GM19351 (cell line): Measurements from ENCODE around the gene ENAM.
"Not testable (repeated sequence)": the region's sequence is repeated elsewhere in the genome, so short reads cannot be mapped to it uniquely, and the experiment has no call there.

Experiments used
- ATAC-seq: cut with Tn5 transposase; IDR thresholded peaks from one replicate; pipeline ENCODE4 v1.9.1; 2021; ENCODE audit warnings: mild to moderate bottlenecking, moderate library complexity; ENCODE audit not compliant: unreplicated experiment

ENAM gene

GRCh38 chr4:70674191-70674590 is 45.6 kb downstream of the ENAM start:
- ATAC-seq: no peak

- no peak for ATAC-seq
These were observed 46.2 kb downstream of the ENAM start for GRCh38 chr4:70674731-70675130.

GRCh38 chr4:70676554-70677090 is 48.1 kb downstream of the ENAM start:
- ATAC-seq: no peak

DNA sequence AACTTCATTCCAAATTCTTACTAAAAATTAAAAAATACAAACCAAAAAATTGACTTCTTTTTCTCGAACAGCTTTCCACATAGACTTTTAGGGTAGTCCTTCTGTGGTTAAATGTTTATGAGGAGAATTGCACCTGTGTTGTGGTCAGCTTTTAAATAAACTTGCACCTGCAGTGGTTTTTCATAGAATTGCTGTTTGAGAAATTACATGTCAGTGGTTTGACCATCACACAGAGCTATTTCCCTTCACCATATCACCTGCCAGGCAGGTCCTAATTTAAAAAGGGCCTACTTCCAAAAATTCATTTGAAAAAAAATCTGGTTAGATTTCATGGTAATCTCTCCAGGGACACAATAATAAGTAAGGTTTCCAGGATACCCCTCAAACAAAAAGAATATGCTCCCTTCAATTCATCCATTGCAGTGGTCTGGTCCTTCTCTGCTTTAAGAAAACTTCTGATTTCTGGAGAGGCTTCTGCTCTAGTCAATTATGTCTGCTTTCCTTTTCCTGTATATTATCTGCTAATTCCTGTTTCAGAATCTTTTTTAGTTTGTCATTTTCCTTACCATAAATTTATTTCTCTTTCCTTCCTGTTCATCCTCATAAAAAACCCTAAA is 49.9 kb downstream of the ENAM start:
- peak; percentile 78 for ATAC-seq

DNA sequence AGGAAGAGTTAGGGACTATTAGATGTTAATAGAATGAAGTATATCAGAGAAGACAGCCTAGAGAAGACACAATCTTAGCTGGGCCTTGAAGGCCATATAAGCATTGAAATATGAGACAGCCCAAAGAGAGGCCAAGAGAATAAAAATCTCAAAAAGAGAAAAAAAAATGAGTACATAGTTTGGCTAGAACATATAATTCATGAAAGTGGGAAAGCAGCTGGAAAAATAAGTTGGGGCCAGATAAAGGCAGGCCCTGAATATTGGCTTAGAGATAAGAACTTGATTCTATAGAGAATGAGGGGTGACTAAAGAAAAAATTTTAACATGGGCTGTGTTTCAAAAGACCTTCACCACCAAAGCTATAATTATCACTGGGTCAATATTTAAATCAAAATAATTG is 52.4 kb downstream of the ENAM start:
- ATAC-seq: no peak

DNA sequence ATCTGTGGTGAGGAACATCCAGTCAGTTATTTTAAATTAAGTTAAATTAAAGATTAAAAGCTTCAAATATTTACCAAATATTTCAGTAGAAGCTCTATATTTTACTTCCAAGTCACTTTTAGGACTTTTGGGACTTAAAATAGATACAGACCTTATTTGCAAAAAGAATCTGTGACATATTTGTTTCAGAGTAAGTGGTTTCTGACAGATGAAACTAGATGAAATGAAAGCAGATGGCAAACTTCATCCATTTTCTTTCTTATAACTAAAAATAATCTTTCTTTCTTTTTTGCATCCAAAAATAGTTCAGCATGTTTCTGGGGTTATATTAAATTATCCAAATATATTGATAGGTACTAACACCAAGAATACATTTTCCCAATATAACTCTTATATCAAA is 53.2 kb downstream of the ENAM start:
- peak; percentile 52 for ATAC-seq

- ATAC-seq: not testable (repeated sequence)
These were observed 53.6 kb downstream of the ENAM start for GRCh38 chr4:70682142-70682541.

GRCh38 chr4:70687392-70687791 is 58.8 kb downstream of the ENAM start:
- ATAC-seq: no peak

DNA sequence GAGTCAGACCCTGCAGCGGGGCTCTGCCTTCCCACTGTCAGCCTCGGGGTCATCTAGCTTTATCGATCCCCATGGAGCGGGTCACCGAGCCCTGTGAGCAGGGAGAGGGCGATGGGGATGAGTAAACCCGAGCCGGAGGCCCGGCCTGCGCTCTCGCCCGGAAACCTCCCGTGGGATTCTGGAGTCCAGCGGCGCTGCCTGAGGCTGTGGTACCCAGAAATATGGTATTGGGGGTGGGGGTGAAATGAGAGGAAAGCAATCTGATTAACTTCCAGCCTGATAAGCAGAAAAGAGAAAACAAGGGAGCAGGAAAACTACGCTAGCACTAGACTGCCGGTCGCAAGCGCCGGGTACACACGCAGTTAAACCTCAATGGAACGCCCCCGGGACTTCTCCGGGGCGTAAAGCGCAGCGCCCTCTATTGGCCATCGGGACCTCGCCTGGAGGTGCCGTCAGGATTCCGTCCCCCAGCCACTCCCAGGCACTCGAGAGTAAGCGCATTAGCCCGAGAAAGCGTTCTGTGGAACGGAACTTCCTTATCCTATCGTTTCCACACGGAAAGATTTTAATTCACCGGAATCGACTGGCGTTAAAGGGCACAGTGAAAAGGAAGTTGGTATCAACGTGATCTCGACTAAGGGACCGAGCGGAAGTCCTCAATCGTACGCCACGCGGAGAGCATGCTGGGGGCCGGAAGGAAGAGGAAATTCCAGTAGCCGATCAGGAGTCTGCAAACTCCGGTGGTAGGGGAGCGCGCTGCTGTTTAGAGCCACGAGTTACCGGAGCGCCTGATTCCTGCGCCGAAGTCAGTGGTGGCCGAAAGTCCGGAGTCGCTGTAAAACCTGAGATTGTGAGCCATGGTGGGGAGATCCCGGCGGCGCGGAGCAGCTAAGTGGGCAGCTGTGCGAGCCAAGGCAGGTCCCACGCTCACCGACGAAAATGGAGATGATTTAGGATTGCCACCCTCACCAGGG is 59.6 kb downstream of the ENAM start, which contains the start of gene UTP3:
TSS of gene UTP3 (plus strand) at position 712 of the 974 bp plus-strand sequence. CDS start at position 858, 146 bp downstream.
- ATAC-seq: peak; percentile 86

- peak; percentile 6 for ATAC-seq
These were observed 60.3 kb downstream of the ENAM start for GRCh38 chr4:70688795-70689231.

DNA sequence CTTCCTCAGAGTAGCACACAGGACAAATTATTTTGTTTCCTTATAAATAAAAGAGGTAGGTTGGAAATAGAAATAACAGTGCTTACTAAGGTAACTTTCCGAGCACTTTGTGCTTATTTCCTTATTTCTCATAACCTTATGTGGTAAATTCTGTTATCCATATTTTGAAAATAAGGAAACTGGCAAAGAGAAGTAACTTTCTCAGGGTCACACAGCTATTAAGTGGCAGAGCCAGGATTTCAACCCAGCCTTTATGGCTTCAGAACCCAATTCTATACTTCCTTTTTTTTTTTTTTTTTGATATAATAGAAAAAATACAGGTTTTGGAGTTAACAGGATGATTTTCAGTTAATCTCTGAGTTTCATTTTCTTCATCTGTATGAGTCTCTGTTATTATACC is 63.1 kb downstream of the ENAM start:
- no peak for ATAC-seq

DNA sequence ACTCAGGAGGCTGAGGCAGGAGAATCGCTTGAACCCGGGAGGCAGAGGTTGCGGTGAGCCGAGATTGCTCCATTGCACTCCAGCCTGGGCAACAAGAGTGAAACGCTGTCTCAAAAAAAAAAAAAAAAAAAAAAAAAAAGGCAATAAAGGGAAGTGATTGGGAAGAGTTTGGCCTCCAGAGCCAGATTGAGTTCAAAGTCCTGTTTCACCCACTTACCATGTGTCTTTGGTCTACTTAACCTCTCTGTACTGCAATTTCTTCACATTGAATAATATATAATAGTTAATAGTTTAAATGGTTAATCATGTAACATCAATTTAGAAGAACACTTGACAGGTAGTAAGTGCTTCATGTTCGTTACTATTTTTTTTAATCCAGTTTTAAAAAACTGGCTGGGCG is 66.1 kb downstream of the ENAM start:
- ATAC-seq: not testable (repeated sequence)
